Activated CD4-positive, alpha-beta memory T cell treated with anti-CD3 and anti-CD28 coated beads for 36 hours (primary cell): ENCODE data around the gene RHBDF2. TPM values are rescaled to one million over a fixed set of nuclear protein-coding genes. Genes with fewer than 3 reads are reported as not detected.

Source experiments
- CTCF ChIA-PET: fragments of 350-600 bp; sonication (Branson Sonifier 250); formaldehyde crosslinking; loops from one replicate; lab custom pipeline; 2021; ENCODE audit warnings: antibody characterized with exemption, inconsistent platforms; lab: Charles Lee
- POLR2A ChIA-PET: fragments of 350-600 bp; sonication (Branson Sonifier 250); formaldehyde crosslinking; loops from one replicate; lab custom pipeline; 2021; ENCODE audit warnings: antibody characterized with exemption; lab: Charles Lee
- DNase-seq: peaks from one replicate; pipeline ENCODE4 v3.0.0-alpha.2; 2020
- H3K27ac Mint-ChIP-seq: one replicate; pipeline ENCODE4 v1.8.0; 2021; ENCODE audit warnings: mixed read lengths
- H3K27me3 Mint-ChIP-seq: one replicate; pipeline ENCODE4 v1.8.0; 2021; ENCODE audit warnings: mixed read lengths
- H3K36me3 Mint-ChIP-seq: one replicate; pipeline ENCODE4 v1.8.0; 2021; ENCODE audit warnings: mixed read lengths
- H3K4me1 Mint-ChIP-seq: one replicate; pipeline ENCODE4 v1.8.0; 2021; ENCODE audit warnings: low read depth, mixed read lengths
- H3K4me3 Mint-ChIP-seq: one replicate; pipeline ENCODE4 v1.8.0; 2021; ENCODE audit warnings: mild to moderate bottlenecking, mixed read lengths
- H3K9me3 Mint-ChIP-seq: one replicate; pipeline ENCODE4 v1.8.0; 2021; ENCODE audit warnings: mixed read lengths
- intact Hi-C: fragments of 100-400 bp; cut with micrococcal nuclease; formaldehyde crosslinking; loops from one replicate; pipeline ENCODE4 v1.15.1; 2023
- total RNA-seq, 2 experiments: library from RNA; stranded (reverse); gene quantifications; one replicate each; pipeline ENCODE4 v1.2.3, GENCODE V29; 2021

Gene RHBDF2
- total RNA-seq, 2 experiments from 2014 or later: 28.9 to 30.0 TPM

DNA sequence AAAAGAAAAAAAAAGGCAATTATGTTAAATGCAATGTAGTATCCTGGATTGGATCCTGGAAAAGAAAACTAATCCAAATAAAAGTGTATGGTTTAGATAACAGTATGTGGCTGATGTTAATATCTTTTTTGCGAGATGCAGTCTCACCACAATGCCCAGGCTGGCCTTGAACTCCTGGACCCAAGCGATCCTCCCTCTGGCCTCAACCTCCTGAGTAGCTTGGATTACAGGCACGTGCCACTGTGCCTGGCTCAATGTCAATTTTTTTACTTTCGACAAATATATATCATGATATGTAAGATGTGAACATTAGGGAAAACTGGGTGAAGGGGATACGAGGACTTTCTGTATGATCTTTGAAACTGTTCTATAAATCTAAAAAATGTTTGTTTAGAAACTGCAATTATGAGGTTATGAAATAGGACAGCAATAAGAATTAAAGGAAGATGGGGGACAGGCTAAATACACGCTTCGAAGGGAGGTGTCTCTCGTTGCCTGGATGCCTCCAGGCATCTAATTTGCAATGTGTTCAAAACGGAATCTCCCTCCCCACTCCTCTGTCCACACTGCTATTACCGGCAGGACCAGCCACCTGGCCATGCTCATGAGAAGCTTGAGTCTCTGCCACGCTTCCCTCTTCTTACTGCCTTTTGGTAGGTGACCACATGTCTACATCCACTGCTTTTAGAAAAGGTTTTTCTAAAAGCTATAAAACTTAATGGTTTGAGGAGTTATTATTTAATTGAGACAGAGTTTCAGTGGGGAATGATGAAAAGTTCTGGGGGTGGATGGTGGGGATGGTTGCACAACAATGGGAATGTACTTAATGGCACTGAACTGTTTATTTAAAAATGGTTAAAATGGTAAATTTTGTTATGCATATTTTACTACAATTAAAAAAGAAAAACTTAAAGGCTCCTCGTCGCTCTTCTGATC lies 63.5 kb downstream of the RHBDF2 start:
- Mint-ChIP-seq H3K9me3 (no peaks in the 10 kb centered on the region), H3K27me3 (no peaks in the 10 kb centered on the region), H3K4me3 (no peak overlapping the region), H3K27ac (no peak overlapping the region), H3K36me3 (no peaks in the 10 kb centered on the region), H3K4me1 (peaks cover 16% of the 10 kb centered on the region)
- no peak for DNase-seq
- ChIA-PET POLR2A (no interaction called here), CTCF (interaction anchor here (1.1 kb wide), 1 partner anchor 52 kb away, joined by 3 read pairs; no protein-coding TSS in a partner anchor)
- intact Hi-C loops: no loop called here

GRCh38 chr17:76435751-76436150 lies 65.5 kb downstream of the RHBDF2 start:
- CTCF ChIA-PET: interaction anchor here (1.0 to 1.7 kb wide), 3 partner anchors 10 to 27 kb away, joined by 3 to 4 read pairs (median 3); no protein-coding TSS in a partner anchor
- no peak overlapping the region for H3K4me3 Mint-ChIP-seq
- H3K4me1 Mint-ChIP-seq: peaks cover 3% of the 10 kb centered on the region
- H3K27me3 Mint-ChIP-seq: no peaks in the 10 kb centered on the region
- intact Hi-C loops: no loop called here
- POLR2A ChIA-PET: interaction anchor here (0.6 kb wide), 1 partner anchor 22 kb away, joined by 3 read pairs; no protein-coding TSS in a partner anchor
- H3K27ac Mint-ChIP-seq: no peak overlapping the region
- no peak for DNase-seq
- no peaks in the 10 kb centered on the region for H3K36me3 Mint-ChIP-seq
- no peaks in the 10 kb centered on the region for H3K9me3 Mint-ChIP-seq

DNA sequence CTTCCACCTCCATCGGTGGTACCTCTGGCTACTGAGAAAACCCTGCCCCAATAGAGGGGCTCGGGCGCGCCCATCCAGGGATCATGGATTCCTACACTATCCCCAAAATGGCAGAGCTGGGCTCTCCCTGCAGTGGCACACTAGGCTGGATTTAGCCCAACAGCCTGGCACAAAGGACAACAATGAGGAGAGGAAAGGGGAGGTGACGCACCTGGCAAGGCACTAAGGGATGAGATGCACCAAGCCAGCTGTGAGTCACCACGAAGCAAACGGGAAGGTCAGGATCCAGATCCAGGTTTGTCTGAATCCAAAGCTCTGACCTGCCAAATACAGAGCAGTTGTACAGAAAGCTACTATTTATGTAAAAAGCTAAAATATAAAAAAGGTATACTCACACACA lies 66.4 kb downstream of the RHBDF2 start:
- no peak overlapping the region for H3K4me3 Mint-ChIP-seq
- H3K36me3 Mint-ChIP-seq: no peaks in the 10 kb centered on the region
- intact Hi-C loops: no loop called here
- no peak for DNase-seq
- no peaks in the 10 kb centered on the region for H3K27me3 Mint-ChIP-seq
- peaks cover 3% of the 10 kb centered on the region for H3K4me1 Mint-ChIP-seq
- ChIA-PET POLR2A (no interaction called here), CTCF (interaction anchor here (0.8 to 1.7 kb wide), 3 partner anchors 11 to 26 kb away, joined by 3 to 4 read pairs (median 3); no protein-coding TSS in a partner anchor)
- no peaks in the 10 kb centered on the region for H3K9me3 Mint-ChIP-seq
- no peak overlapping the region for H3K27ac Mint-ChIP-seq

- Mint-ChIP-seq H3K4me1 (no peaks in the 10 kb centered on the region), H3K27me3 (no peaks in the 10 kb centered on the region), H3K27ac (no peak overlapping the region), H3K4me3 (no peak overlapping the region), H3K9me3 (no peaks in the 10 kb centered on the region), H3K36me3 (no peaks in the 10 kb centered on the region)
- intact Hi-C loops: no loop called here
- CTCF ChIA-PET: no interaction called here
- no peak for DNase-seq
- POLR2A ChIA-PET: no interaction called here
Observed at GRCh38 chr17:76433693-76434092, 67.5 kb downstream of the RHBDF2 start.

DNA sequence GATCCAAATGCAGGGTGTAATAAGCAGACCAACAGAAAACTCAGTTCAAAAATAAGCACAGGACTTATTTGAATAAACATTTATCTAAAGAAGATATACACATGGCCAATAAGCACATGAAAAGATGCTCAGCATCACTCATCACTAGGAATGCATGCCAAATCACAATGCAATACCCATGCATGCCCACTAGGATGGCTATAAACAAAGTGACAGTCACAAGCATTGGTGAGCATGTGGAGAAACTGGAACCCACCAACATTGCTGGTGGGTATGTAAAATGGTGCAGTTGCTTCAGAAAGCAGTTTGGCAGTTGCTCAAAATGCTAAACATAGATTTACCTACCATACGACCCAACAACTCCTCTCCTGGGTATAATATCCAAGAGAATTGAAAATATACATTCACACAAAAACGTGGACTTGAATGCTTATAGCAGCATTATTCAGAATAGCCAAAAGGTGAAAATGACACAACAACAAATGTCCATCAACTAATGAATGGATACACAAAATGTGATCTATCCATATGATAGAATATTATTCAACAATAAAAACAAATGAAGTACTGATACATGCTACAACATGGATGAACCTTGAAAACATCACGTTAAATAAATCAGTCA lies 68.4 kb downstream of the RHBDF2 start:
- intact Hi-C loops: no loop called here
- Mint-ChIP-seq H3K27ac (no peak overlapping the region), H3K4me1 (peaks cover 3% of the 10 kb centered on the region), H3K36me3 (no peaks in the 10 kb centered on the region), H3K4me3 (no peak overlapping the region), H3K27me3 (no peaks in the 10 kb centered on the region), H3K9me3 (no peaks in the 10 kb centered on the region)
- POLR2A ChIA-PET: no interaction called here
- CTCF ChIA-PET: no interaction called here
- DNase-seq: no peak

- peaks cover 3% of the 10 kb centered on the region for H3K4me1 Mint-ChIP-seq
- intact Hi-C loops: no loop called here
- no peaks in the 10 kb centered on the region for H3K9me3 Mint-ChIP-seq
- CTCF ChIA-PET: interaction anchor here (1.5 kb wide), 1 partner anchor 33 kb away, joined by 4 read pairs; no protein-coding TSS in a partner anchor
- H3K27me3 Mint-ChIP-seq: no peaks in the 10 kb centered on the region
- no peaks in the 10 kb centered on the region for H3K36me3 Mint-ChIP-seq
- no peak overlapping the region for H3K4me3 Mint-ChIP-seq
- POLR2A ChIA-PET: no interaction called here
- H3K27ac Mint-ChIP-seq: no peak overlapping the region
- DNase-seq: no peak
Observed at GRCh38 chr17:76432004-76432403, 69.2 kb downstream of the RHBDF2 start.

DNA sequence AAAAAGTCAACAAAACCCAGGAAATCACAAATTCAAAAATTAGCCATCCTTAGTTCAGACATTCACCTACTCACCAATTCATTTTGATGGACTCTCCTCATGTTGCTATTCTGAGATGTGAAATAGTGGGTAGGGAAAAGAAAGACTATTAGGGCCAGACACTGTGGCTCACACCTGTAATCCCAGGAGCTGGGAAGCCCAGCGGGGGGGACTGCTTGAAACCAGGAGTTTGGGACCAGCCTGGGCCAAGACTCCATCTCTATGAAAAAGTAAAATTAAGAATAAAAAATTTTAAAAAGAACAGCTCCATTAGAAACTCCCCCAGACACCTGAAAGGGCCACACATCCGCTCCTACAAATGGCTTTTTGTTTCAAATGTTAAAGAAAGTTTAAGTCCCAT lies 69.7 kb downstream of the RHBDF2 start:
- Mint-ChIP-seq H3K9me3 (no peaks in the 10 kb centered on the region), H3K4me3 (no peak overlapping the region), H3K36me3 (no peaks in the 10 kb centered on the region), H3K4me1 (peaks cover 5% of the 10 kb centered on the region), H3K27ac (no peak overlapping the region), H3K27me3 (no peaks in the 10 kb centered on the region)
- intact Hi-C loops: no loop called here
- CTCF ChIA-PET: interaction anchor here (0.6 to 1.5 kb wide), 2 partner anchors 33 to 50 kb away, joined by 3 to 4 read pairs; no protein-coding TSS in a partner anchor
- POLR2A ChIA-PET: no interaction called here
- DNase-seq: no peak

DNA sequence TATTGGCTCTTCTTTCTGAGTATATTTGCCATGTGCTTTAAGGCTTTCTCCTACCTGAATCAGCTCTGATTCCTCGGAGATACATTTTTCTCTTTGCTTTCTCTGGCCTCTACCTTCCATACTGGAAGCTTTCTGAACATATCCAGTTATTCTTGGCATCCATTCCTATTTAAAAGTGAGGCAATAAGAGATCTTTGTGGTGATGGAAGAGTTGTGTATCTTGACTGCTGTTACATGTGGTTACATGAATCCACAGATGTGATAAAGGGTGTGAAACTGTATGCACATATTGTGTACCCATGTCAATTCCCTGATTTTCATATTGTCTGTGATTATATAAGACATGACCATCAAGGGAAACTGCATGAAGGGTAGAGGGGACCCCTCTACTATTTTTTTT lies 72.7 kb downstream of the RHBDF2 start:
- CTCF ChIA-PET: interaction anchor here (0.9 to 2.2 kb wide), 2 partner anchors 20 to 22 kb away, joined by 3 to 16 read pairs; no protein-coding TSS in a partner anchor
- Mint-ChIP-seq H3K9me3 (no peaks in the 10 kb centered on the region), H3K27me3 (no peaks in the 10 kb centered on the region), H3K27ac (no peak overlapping the region), H3K4me1 (peaks cover 5% of the 10 kb centered on the region), H3K36me3 (no peaks in the 10 kb centered on the region), H3K4me3 (no peak overlapping the region)
- POLR2A ChIA-PET: no interaction called here
- DNase-seq: no peak
- intact Hi-C loops: no loop called here

GRCh38 chr17:76427501-76428231 lies 73.6 kb downstream of the RHBDF2 start:
- Mint-ChIP-seq H3K4me1 (peaks cover 5% of the 10 kb centered on the region), H3K27ac (no peak overlapping the region), H3K9me3 (no peaks in the 10 kb centered on the region), H3K36me3 (no peaks in the 10 kb centered on the region), H3K4me3 (no peak overlapping the region), H3K27me3 (no peaks in the 10 kb centered on the region)
- ChIA-PET CTCF (interaction anchor here (0.9 to 2.2 kb wide), 4 partner anchors 19 to 78 kb away, joined by 3 to 16 read pairs (median 6); no protein-coding TSS in a partner anchor), POLR2A (no interaction called here)
- no peak for DNase-seq
- intact Hi-C loops: no loop called here

DNA sequence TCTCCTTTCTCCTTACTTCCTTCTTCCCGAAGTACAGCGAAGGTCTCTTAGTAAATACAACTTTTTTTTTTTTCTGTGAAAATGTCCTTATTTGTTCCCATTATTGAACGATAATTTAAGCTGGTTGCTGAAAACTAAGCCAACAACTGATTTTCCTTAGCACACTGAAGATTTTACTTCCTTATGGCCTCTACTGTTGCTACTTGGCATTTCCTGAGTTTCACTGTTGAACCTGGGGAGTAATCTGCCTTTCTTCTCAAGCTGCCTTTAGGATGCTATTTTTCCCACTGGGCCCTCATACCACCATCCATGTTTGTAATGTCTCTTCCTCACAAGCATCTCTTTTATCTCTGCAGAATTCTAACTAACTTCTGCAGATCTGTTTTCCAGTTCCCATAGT lies 74.4 kb downstream of the RHBDF2 start:
- H3K36me3 Mint-ChIP-seq: no peaks in the 10 kb centered on the region
- no peak overlapping the region for H3K4me3 Mint-ChIP-seq
- ChIA-PET POLR2A (no interaction called here), CTCF (interaction anchor here (1.0 to 2.2 kb wide), 3 partner anchors 18 to 79 kb away, joined by 3 to 16 read pairs (median 10); no protein-coding TSS in a partner anchor)
- H3K9me3 Mint-ChIP-seq: no peaks in the 10 kb centered on the region
- intact Hi-C loops: no loop called here
- no peak overlapping the region for H3K27ac Mint-ChIP-seq
- H3K27me3 Mint-ChIP-seq: no peaks in the 10 kb centered on the region
- DNase-seq: no peak
- peaks cover 5% of the 10 kb centered on the region for H3K4me1 Mint-ChIP-seq

DNA sequence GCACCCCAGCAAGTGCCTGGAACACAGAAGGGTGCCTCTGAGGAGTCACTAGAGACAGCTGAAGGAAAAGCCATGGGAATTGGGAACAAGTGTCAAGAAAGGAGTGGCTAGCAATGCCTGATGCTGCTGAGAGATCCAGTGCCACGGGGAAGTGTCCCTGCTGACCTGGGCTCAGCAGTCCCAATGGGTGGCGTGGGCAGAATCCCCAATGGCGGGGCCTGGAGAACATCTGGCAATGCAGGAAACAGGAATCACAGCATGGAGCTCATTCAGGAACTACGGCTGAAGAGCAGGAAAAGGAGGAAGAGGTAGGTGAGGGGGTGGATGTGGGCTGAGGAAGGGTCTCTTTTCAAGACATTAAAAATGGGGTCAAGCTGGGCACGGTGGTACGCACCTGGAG lies 78.4 kb downstream of the RHBDF2 start:
- H3K4me3 Mint-ChIP-seq: no peak overlapping the region
- POLR2A ChIA-PET: no interaction called here

More for the DNA sequence above, 78.4 kb downstream of the RHBDF2 start:
- no peaks in the 10 kb centered on the region for H3K36me3 Mint-ChIP-seq
- intact Hi-C loops: no loop called here
- no peaks in the 10 kb centered on the region for H3K9me3 Mint-ChIP-seq
- CTCF ChIA-PET: interaction anchor here (0.9 kb wide), 1 partner anchor 12 kb away, joined by 3 read pairs; no protein-coding TSS in a partner anchor
- DNase-seq: no peak
- no peak overlapping the region for H3K27ac Mint-ChIP-seq
- H3K4me1 Mint-ChIP-seq: peaks cover 13% of the 10 kb centered on the region
- H3K27me3 Mint-ChIP-seq: no peaks in the 10 kb centered on the region
